Measurements from ENCODE around the gene HAO2.

DNA sequence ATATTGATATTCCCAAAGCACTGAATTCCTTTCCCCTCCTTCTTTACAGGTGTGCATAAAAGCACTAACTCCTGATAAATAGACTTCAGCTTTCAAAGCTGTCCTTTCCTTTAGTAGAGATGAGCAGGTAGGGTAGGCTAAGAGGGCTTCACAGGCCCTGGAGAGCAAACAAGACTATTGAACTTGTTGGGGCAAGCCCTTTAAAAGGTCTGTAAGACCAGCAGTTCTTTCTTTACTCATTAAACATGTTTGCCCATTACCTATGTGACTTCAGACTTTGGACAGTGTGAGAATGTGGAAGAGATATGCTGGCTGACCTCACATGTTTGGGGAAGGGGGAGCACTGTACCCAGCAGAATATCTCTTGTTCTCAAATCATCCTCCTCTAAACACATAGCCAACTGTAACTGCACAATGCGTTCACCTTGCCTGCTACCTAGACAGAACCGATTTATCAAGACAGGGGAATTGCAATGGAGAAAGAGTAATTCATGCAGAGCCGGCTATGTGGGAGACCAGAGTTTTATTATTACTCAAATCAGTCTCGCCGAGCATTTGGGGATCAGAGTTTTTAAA lies 27.1 kb upstream of the HAO2 start:
- TF ChIP-seq, protein P1, sequence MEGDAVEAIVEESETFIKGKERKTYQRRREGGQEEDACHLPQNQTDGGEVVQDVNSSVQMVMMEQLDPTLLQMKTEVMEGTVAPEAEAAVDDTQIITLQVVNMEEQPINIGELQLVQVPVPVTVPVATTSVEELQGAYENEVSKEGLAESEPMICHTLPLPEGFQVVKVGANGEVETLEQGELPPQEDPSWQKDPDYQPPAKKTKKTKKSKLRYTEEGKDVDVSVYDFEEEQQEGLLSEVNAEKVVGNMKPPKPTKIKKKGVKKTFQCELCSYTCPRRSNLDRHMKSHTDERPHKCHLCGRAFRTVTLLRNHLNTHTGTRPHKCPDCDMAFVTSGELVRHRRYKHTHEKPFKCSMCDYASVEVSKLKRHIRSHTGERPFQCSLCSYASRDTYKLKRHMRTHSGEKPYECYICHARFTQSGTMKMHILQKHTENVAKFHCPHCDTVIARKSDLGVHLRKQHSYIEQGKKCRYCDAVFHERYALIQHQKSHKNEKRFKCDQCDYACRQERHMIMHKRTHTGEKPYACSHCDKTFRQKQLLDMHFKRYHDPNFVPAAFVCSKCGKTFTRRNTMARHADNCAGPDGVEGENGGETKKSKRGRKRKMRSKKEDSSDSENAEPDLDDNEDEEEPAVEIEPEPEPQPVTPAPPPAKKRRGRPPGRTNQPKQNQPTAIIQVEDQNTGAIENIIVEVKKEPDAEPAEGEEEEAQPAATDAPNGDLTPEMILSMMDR (conservative IDR thresholded peaks at IDR 0.05; ENCODE audit: low read length): no peak
- no peak for TF ChIP-seq EZH2phosphoT487 (IDR thresholded peaks at IDR 0.05; ENCODE audit: borderline replicate concordance, low read depth, low read length)
